Subcutaneous adipose tissue (tissue), 4 donors: ENCODE results near the gene TNIP2. TPM values are rescaled to one million over a fixed set of nuclear protein-coding genes. Genes with fewer than 3 reads are reported as not detected.

Experiments used
- CTCF ChIP-seq: fragments of 450-650 bp; IDR thresholded peaks from one replicate; pipeline ENCODE4 v1.5.1; 2016; ENCODE audit warnings: low read depth, mild to moderate bottlenecking, control low read depth, antibody characterized with exemption, moderate library complexity
- total RNA-seq, 4 donors: library from RNA; depleted of rRNA; stranded (reverse); fragments of >200 nt; gene quantifications; one replicate each; pipeline ENCODE4 v1.1.0, GENCODE V29; 2016

TNIP2 gene
- total RNA-seq, 4 donors from 2014 or later = 25.6 to 88.2 (median 51.5) TPM

GRCh38 chr4:2700031-2700430, 56.1 kb downstream of the TNIP2 start:
- TF ChIP-seq CTCF = no peak

DNA sequence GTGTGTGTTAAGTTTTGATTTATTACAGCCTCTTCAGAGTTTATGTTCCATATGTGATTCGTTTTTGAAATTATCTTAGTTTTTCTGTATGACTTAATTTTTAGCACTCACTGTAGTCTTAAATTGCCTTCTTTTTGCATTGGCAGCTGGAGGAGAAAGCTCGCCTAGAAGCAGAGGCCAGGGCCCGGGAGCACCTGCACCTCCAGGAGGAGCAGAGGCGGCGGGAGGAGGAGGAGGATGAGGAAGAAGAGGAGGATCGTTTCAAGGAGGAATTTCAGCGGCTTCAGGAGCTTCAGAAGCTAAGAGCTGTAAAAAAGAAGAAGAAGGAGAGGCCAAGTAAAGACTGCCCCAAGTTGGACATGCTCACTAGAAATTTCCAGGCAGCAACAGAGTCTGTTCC, 56.6 kb downstream of the TNIP2 start:
- TF ChIP-seq CTCF = no peak

DNA sequence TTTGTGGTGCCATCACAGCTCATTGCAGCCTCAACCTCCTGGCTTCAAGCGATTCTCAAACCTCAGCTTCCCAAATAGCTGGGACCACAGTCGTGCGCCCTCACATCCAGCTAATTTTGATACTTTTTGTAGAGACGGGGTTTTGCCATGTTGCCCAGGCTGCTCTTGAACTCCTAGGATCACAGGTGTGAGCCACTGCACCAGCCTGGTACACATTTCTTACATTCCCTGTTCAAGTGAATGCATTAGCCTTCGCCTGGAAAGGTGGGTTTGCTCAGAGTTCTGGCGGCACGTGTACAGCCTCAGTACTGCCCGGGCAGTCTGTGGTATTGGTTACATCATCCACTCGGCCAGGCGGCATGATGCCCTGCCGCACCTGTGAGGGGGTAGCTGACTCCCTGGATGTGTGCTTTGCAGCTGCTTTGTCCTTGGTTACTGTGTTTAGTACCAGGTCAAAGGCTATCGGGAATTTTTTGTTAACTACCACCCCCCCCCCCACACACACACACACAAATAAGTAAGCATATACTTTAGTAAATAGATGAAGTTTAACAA, 57.1 kb downstream of the TNIP2 start:
- no peak for TF ChIP-seq CTCF

GRCh38 chr4:2698504-2698903, 57.6 kb downstream of the TNIP2 start:
- TF ChIP-seq CTCF = no peak

DNA sequence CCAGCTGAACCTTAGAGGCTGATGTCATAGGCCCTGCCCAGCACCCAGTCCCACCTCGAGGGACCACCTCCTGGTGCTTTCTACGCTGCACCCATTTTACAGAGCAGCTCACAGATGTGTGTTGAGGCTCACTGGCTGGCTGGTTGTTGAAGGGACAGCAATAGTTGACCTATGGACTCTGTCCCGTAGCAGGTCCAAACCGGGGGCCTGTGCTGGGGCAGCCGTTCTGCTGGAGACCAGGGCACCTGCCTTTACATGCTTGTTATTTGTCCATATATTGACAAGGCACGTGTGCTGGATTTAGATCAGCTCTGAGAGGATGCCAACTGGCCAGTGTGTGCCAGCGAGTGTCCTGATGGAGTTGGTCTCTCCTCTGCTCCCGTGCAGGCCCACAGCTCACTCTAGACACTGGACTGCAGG, 58.1 kb downstream of the TNIP2 start:
- TF ChIP-seq CTCF = no peak

DNA sequence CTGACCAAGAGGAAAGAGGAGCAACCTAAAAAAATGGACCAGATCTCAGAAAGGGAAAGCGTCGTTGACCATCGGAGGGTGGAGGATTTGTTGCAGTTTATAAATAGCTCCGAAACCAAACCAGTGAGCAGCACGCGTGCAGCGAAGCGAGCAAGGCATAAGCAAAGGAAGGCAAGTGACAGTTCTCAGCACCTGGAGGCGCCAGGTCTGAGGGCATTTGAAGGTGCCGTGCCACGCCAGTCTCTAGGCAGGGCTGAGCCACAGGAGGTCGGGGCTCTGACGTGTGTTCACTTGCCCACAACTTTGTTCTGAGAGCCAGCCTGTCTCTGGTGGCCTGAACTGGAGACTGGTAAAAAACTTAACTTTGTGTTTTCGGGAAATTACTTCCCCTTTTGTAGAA, 59.7 kb downstream of the TNIP2 start:
- TF ChIP-seq CTCF = no peak

DNA sequence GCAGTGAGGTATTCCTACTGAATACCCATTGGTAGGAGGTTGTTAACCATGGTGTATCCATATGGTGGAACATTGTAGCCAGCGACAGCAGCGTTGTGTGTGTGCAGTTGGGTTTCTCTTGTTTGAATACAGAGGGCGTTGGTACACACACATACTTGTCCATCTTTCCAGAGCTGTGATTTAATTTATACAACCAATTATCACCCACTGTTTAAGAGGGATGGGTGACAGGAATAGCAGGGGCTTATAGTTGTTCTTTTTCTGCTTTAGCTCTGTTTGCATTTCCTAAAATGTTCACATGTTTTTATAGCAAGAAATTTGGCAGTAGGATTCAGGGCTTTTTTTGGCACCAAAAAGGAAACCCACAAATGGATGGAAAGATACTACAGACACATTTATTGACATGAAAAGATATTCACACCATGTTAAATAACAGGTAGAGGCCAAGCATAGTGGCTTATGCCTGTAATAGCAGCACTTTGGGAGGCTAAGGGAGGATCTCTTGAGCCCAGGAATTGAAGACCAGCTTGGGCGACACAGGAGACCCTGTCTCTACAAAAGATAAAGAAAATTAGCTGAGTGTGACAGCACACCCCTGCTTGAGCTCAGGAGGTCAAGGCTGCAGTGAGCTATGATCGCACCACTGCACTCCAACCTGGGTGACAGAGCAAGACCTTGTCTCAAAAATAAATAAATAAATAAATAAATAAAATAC, 60.6 kb downstream of the TNIP2 start:
- no peak for TF ChIP-seq CTCF
